Upper lobe of left lung (tissue), 6 donors: ENCODE measurements around the gene NKG7. TPM values are rescaled to one million over a fixed set of nuclear protein-coding genes. Genes with fewer than 3 reads are reported as not detected.

Experiments used
- ATAC-seq, 2 donors: fragments of 200-7000 bp; cut with Tn5 transposase; one replicate each; pipeline ENCODE4 v1.9.1; 2022; ENCODE audit warnings: mild to moderate bottlenecking in 2 of 2, moderate library complexity in 2 of 2; ENCODE audit not compliant: low FRiP score in 2 of 2
- DNase-seq, 2 donors: peaks; one replicate each; pipeline ENCODE4 v3.0.0-alpha.2; 2019 to 2020
- H3K27ac ChIP-seq, 4 donors: fragments of 200-600 bp; sonication (generic); one replicate each; pipeline ENCODE4 v1.5.1; 2016 to 2019
- H3K27me3 ChIP-seq, 4 donors: fragments of 200-600 bp; sonication (generic); one replicate each; pipeline ENCODE4 v1.5.1; 2017 to 2019
- H3K36me3 ChIP-seq, 4 donors: fragments of 200-600 bp; sonication (generic); one replicate each; pipeline ENCODE4 v1.5.1; 2016 to 2019
- H3K4me1 ChIP-seq, 4 donors: fragments of 200-600 bp; sonication (generic); one replicate each; pipeline ENCODE4 v1.5.1; 2018 to 2019
- H3K4me3 ChIP-seq, 4 donors: fragments of 200-600 bp; sonication (generic); one replicate each; pipeline ENCODE4 v1.5.1; 2017 to 2019; ENCODE audit warnings: mild to moderate bottlenecking in 2 of 4, moderate library complexity in 1 of 4
- H3K9me3 ChIP-seq, 4 donors: fragments of 200-600 bp; sonication (generic); one replicate each; pipeline ENCODE4 v1.5.1; 2018 to 2019
- CTCF ChIP-seq, 6 experiments: fragments of 450-650 bp in 4 of 6; fragments of 200-600 bp in 2 of 6; sonication (generic) in 2 of 6; IDR thresholded peaks; one replicate each; pipeline ENCODE4 v1.5.1; 2016 to 2019; ENCODE audit warnings: antibody characterized with exemption in 6 of 6
- EP300 ChIP-seq, 4 donors: sonication (generic); formaldehyde crosslinking; IDR thresholded peaks; one replicate each; pipeline ENCODE4 v1.5.1; 2017; ENCODE audit warnings: antibody characterized with exemption in 4 of 4, control low read depth in 2 of 4
- POLR2A ChIP-seq, 4 donors: fragments of 450-650 bp; IDR thresholded peaks; one replicate each; pipeline ENCODE4 v1.5.1; 2016 to 2017; ENCODE audit warnings: antibody characterized with exemption in 4 of 4, mild to moderate bottlenecking in 2 of 4
- POLR2AphosphoS5 ChIP-seq, 2 donors: sonication (generic); formaldehyde crosslinking; IDR thresholded peaks; one replicate each; pipeline ENCODE4 v1.5.1; 2017; ENCODE audit warnings: antibody characterized with exemption in 2 of 2
- WGBS, 2 donors: methylation state at CpG; one replicate each; pipeline ENCODE4 v1.1.5; 2017 to 2018; 5-methylcytosine and 5-hydroxymethylcytosine counted together
- total RNA-seq, 6 donors: library from RNA; depleted of rRNA in 4 of 6; stranded (reverse); fragments of >200 nt in 4 of 6; gene quantifications; one replicate each; pipeline versions ENCODE4 v1.1.0 to v1.2.1, GENCODE V29; 2016 to 2021
- donor health status: DM: no; HTN: no; CAD: no; lungs with moderate emphysema.
- donor health status: DM: no; HTN: yes; CAD: no; lungs with severe emphysema.

Gene NKG7
- total RNA-seq, 6 donors from 2014 or later, result 3.4 to 25.8 (median 9.7) TPM

- Histone ChIP-seq H3K27me3 (no peaks in the 10 kb centered on the region), H3K36me3 (no peaks in the 10 kb centered on the region), H3K4me1 (no peaks in the 10 kb centered on the region), H3K9me3 (peaks cover 0 to 2% (median 0%) of the 10 kb centered on the region in 4 donors), H3K4me3 (no peak overlapping the region), H3K27ac (no peak overlapping the region)
- no peak for ATAC-seq
- TF ChIP-seq CTCF (IDR thresholded peaks at IDR 0.05), result no peak
- WGBS, 2 donors, result 94% methylated on average over 2 of the region's 2 CpGs
- no peak for DNase-seq
Measured at GRCh38 chr19:51377422-51377821, 5.0 kb upstream of the NKG7 start.

GRCh38 chr19:51375504-51376221, 3.2 kb upstream of the NKG7 start:
- H3K4me1 ChIP-seq, result peaks cover 0 to 4% (median 0%) of the 10 kb centered on the region in 4 donors
- no peaks in the 10 kb centered on the region for H3K9me3 ChIP-seq
- no peaks in the 10 kb centered on the region for H3K36me3 ChIP-seq
- no peak for DNase-seq
- no peak overlapping the region for H3K4me3 ChIP-seq
- no peak for ATAC-seq
- WGBS, 2 donors, result 42 to 79% methylated on average over 11 of the region's 11 CpGs
- no peak for TF ChIP-seq POLR2A (IDR thresholded peaks at IDR 0.05)
- TF ChIP-seq CTCF (IDR thresholded peaks at IDR 0.05), result no peak
- TF ChIP-seq POLR2AphosphoS5 (IDR thresholded peaks at IDR 0.05), result no peak
- no peak for TF ChIP-seq EP300 (IDR thresholded peaks at IDR 0.05)
- H3K27ac ChIP-seq, result no peak overlapping the region
- H3K27me3 ChIP-seq, result no peaks in the 10 kb centered on the region

GRCh38 chr19:51372021-51372648, 319 bp downstream of the NKG7 start:
- Histone ChIP-seq H3K36me3 (no peaks in the 10 kb centered on the region), H3K4me1 (peaks cover 3 to 13% (median 8%) of the 10 kb centered on the region in 4 donors), H3K27ac (peak overlapping the region; percentile 40 to 72 (median 64)), H3K9me3 (no peaks in the 10 kb centered on the region), H3K27me3 (no peaks in the 10 kb centered on the region), H3K4me3 (peak overlapping the region in 3 of 4 donors; percentile 2 to 34 (median 20))
- WGBS, 2 donors, result 74 to 95% methylated on average over 4 to 17 of the region's 18 CpGs
- no peak for DNase-seq
- no peak for ATAC-seq
- TF ChIP-seq CTCF (IDR thresholded peaks at IDR 0.05) (no peak), POLR2A (IDR thresholded peaks at IDR 0.05) (no peak), EP300 (IDR thresholded peaks at IDR 0.05) (no peak), POLR2AphosphoS5 (IDR thresholded peaks at IDR 0.05) (no peak)

GRCh38 chr19:51371186-51371690, 1.2 kb downstream of the NKG7 start:
- DNase-seq (no peak), ATAC-seq (no peak)
- Histone ChIP-seq H3K27ac (peak overlapping the region in 2 of 4 donors; percentile 70 to 72), H3K4me1 (peaks cover 3 to 20% (median 8%) of the 10 kb centered on the region in 4 donors), H3K36me3 (no peaks in the 10 kb centered on the region), H3K27me3 (no peaks in the 10 kb centered on the region), H3K4me3 (peak overlapping the region in 3 of 4 donors; percentile 8 to 34 (median 10)), H3K9me3 (no peaks in the 10 kb centered on the region)
- TF ChIP-seq POLR2A (IDR thresholded peaks at IDR 0.05) (no peak), EP300 (IDR thresholded peaks at IDR 0.05) (no peak), CTCF (IDR thresholded peaks at IDR 0.05) (no peak), POLR2AphosphoS5 (IDR thresholded peaks at IDR 0.05) (no peak)
- 58 to 75% methylated on average over 8 of the region's 8 CpGs for WGBS, 2 donors
